B cell (primary cell): ENCODE results near the gene FKBP14. TPM values are rescaled to one million over a fixed set of nuclear protein-coding genes. Genes with fewer than 3 reads are reported as not detected.

Source experiments
- ATAC-seq: fragments of 200-7000 bp; cut with Tn5 transposase; one replicate; pipeline ENCODE4 v1.10.0; 2021; ENCODE audit warnings: low read depth, mild to moderate bottlenecking, moderate number of reproducible peaks, moderate library complexity
- CTCF ChIA-PET: fragments of 350-600 bp; sonication (Branson Sonifier 250); formaldehyde crosslinking; loops from one replicate; lab custom pipeline; 2021; ENCODE audit warnings: antibody characterized with exemption, inconsistent platforms; lab: Charles Lee
- POLR2A ChIA-PET: fragments of 350-600 bp; sonication (Branson Sonifier 250); formaldehyde crosslinking; loops from one replicate; lab custom pipeline; 2021; ENCODE audit warnings: antibody characterized with exemption; lab: Charles Lee
- DNase-seq: peaks from one replicate; pipeline ENCODE4 v3.0.0; 2013
- H2AFZ ChIP-seq: 2 replicates; pipeline ENCODE4 v1.6.1; 2012; ENCODE audit warnings: mild to moderate bottlenecking, low read depth, low read length; ENCODE audit not compliant: insufficient read depth, poor library complexity, severe bottlenecking
- H3K27ac ChIP-seq, 2 donors: 1 replicate in 1 of 2; 2 replicates in 1 of 2; pipeline ENCODE4 v1.5.1; 2012 to 2013; ENCODE audit warnings: low read length in 2 of 2, mild to moderate bottlenecking in 2 of 2, moderate library complexity in 1 of 2
- H3K27me3 ChIP-seq, 4 experiments: fragments of 200-600 bp in 1 of 4; sonication (generic) in 1 of 4; replicated peaks in 1 of 4; 1 replicate in 2 of 4; 2 replicates in 2 of 4; pipeline versions ENCODE4 v1.6.1 to v1.7.0; 2013 to 2016; ENCODE audit warnings: low read length in 3 of 4, mild to moderate bottlenecking in 2 of 4, mixed read lengths in 1 of 4, moderate library complexity in 1 of 4; ENCODE audit not compliant: insufficient read depth in 4 of 4, control insufficient read depth in 3 of 4; ENCODE audit errors: control extremely low read depth in 1 of 4
- H3K36me3 ChIP-seq, 2 experiments: replicated peaks in 1 of 2; 1 replicate in 1 of 2; 2 replicates in 1 of 2; pipeline versions ENCODE4 v1.6.1 to v1.7.1; 2013; ENCODE audit warnings: low read length in 1 of 2; ENCODE audit not compliant: insufficient read depth in 2 of 2, control insufficient read depth in 1 of 2; ENCODE audit errors: control extremely low read depth in 1 of 2, extremely low read depth in 1 of 2
- H3K4me1 ChIP-seq, 2 donors: fragments of 200-600 bp in 1 of 2; sonication (generic) in 1 of 2; 1 replicate in 1 of 2; 2 replicates in 1 of 2; pipeline versions ENCODE4 v1.5.1 to v1.6.1; 2013 to 2017; ENCODE audit warnings: low read length in 2 of 2; ENCODE audit not compliant: control insufficient read depth in 2 of 2, insufficient read depth in 2 of 2
- H3K4me2 ChIP-seq: replicated peaks from 2 replicates; pipeline ENCODE3; 2012; ENCODE audit warnings: mild to moderate bottlenecking, low read depth, low read length; ENCODE audit not compliant: poor library complexity, severe bottlenecking
- H3K4me3 ChIP-seq, 5 experiments: fragments of 200-600 bp in 1 of 5; sonication (generic) in 1 of 5; 1 replicate in 3 of 5; 2 replicates in 2 of 5; pipeline versions ENCODE4 v1.5.1 to v1.7.0; 2011 to 2016; ENCODE audit warnings: low read length in 4 of 5, mild to moderate bottlenecking in 4 of 5, low read depth in 2 of 5, control low read depth in 1 of 5, moderate library complexity in 1 of 5; ENCODE audit not compliant: insufficient read depth in 1 of 5; ENCODE audit errors: control extremely low read depth in 1 of 5, extremely low read depth in 1 of 5
- H3K79me2 ChIP-seq: fragments of 200-600 bp; sonication (generic); one replicate; pipeline ENCODE4 v1.6.0; 2016; ENCODE audit warnings: low read length; ENCODE audit not compliant: control insufficient read depth, insufficient read depth
- H3K9ac ChIP-seq: fragments of 200-600 bp; sonication (generic); 2 replicates; pipeline ENCODE4 v1.6.1; 2017; ENCODE audit warnings: mild to moderate bottlenecking, low read length, moderate library complexity
- H3K9me3 ChIP-seq, 3 donors: one replicate each; pipeline versions ENCODE4 v1.6.1 to v1.7.1; 2013; ENCODE audit warnings: low read length in 2 of 3; ENCODE audit not compliant: control insufficient read depth in 2 of 3, insufficient read depth in 1 of 3; ENCODE audit errors: control extremely low read depth in 1 of 3
- H4K20me1 ChIP-seq: 2 replicates; pipeline ENCODE4 v1.6.0; 2012; ENCODE audit warnings: mild to moderate bottlenecking, low read length; ENCODE audit not compliant: insufficient read depth, control insufficient read depth, poor library complexity, severe bottlenecking
- H3K27ac Mint-ChIP-seq: one replicate; pipeline ENCODE4 v1.8.0; 2021; ENCODE audit warnings: mixed read lengths
- H3K27me3 Mint-ChIP-seq: one replicate; pipeline ENCODE4 v1.8.0; 2021; ENCODE audit warnings: mixed read lengths
- H3K4me1 Mint-ChIP-seq: one replicate; pipeline ENCODE4 v1.8.0; 2021; ENCODE audit warnings: mixed read lengths
- H3K4me3 Mint-ChIP-seq: one replicate; pipeline ENCODE4 v1.8.0; 2021; ENCODE audit warnings: mixed read lengths
- H3K9me3 Mint-ChIP-seq: one replicate; pipeline ENCODE4 v1.8.0; 2022; ENCODE audit warnings: mixed read lengths; ENCODE audit not compliant: insufficient read depth
- CTCF ChIP-seq: fragments of 200-600 bp; IDR thresholded peaks from one replicate; pipeline ENCODE4 v1.8.0; 2022; ENCODE audit warnings: antibody characterized with exemption, mild to moderate bottlenecking
- EZH2 ChIP-seq: IDR thresholded peaks from 2 replicates; pipeline ENCODE4 v1.6.1; 2012; ENCODE audit warnings: borderline replicate concordance, low read depth, mild to moderate bottlenecking, moderate library complexity, low read length; ENCODE audit not compliant: insufficient read depth, poor library complexity, severe bottlenecking
- WGBS: methylation state at CpG from one replicate; pipeline ENCODE4 v1.1.5; 2013; ENCODE audit warnings: missing lambda C conversion rate; ENCODE audit not compliant: insufficient coverage; 5-methylcytosine and 5-hydroxymethylcytosine counted together
- intact Hi-C: fragments of 100-400 bp; cut with micrococcal nuclease; formaldehyde crosslinking; loops from one replicate; pipeline ENCODE4 v1.10.0; 2022
- polyA plus RNA-seq: library from polyadenylated mRNA; depleted of rRNA; stranded (reverse); fragments of >200 nt; gene quantifications from 2 replicates; pipeline ENCODE4 v1.2.3, GENCODE V29; 2012
- total RNA-seq, 2 donors: library from RNA; stranded (reverse); fragments of 120-200 nt in 1 of 2; gene quantifications; 1 replicate in 1 of 2; 2 replicates in 1 of 2; pipeline versions ENCODE4 v1.2.3 to v1.2.4, GENCODE V29; 2013 to 2022

FKBP14 gene
- total and polyA plus RNA-seq, 2 donors (not counting 1 experiment from before 2014, with no cell fraction given) = 2.8 to 4.2 TPM

- peaks cover 3 to 12% of the 10 kb centered on the region in 2 experiments for H3K36me3 ChIP-seq
- Mint-ChIP-seq H3K4me3 (no peak overlapping the region), H3K4me1 (peaks cover 25% of the 10 kb centered on the region), H3K27ac (no peak overlapping the region), H3K27me3 (no peaks in the 10 kb centered on the region), H3K9me3 (no peaks in the 10 kb centered on the region)
- peaks cover 41% of the 10 kb centered on the region for H4K20me1 ChIP-seq
- no peak overlapping the region for H3K4me3 ChIP-seq
- H3K4me1 ChIP-seq = no peaks in the 10 kb centered on the region
- no peak overlapping the region for H3K27ac ChIP-seq
- no peak overlapping the region for H3K4me2 ChIP-seq
- no peak for ATAC-seq
- H3K27me3 ChIP-seq = no peaks in the 10 kb centered on the region
- H3K9me3 ChIP-seq = no peaks in the 10 kb centered on the region
- no peak overlapping the region for H2AFZ ChIP-seq
- ChIA-PET POLR2A (no interaction called here), CTCF (interaction anchor here (1.1 to 1.7 kb wide), 2 partner anchors 13 to 93 kb away, joined by 3 to 7 read pairs; no protein-coding TSS in a partner anchor)
- 98% methylated on average over 10 of the region's 12 CpGs for WGBS
- no peak for TF ChIP-seq CTCF
- TF ChIP-seq EZH2 = no peak
- H3K9ac ChIP-seq = no peak overlapping the region
- DNase-seq = no peak
- intact Hi-C loops = no loop called here
- H3K79me2 ChIP-seq = peaks cover 28% of the 10 kb centered on the region
Measured at GRCh38 chr7:29968683-29969395, 57.7 kb downstream of the FKBP14 start.

- no peaks in the 10 kb centered on the region for H3K9me3 Mint-ChIP-seq
- no peak overlapping the region for H3K4me3 ChIP-seq
- H3K36me3 ChIP-seq = peaks cover 3 to 17% of the 10 kb centered on the region in 2 experiments
- WGBS = 96% methylated on average over 3 of the region's 3 CpGs
- no peaks in the 10 kb centered on the region for H3K27me3 Mint-ChIP-seq
- H3K4me2 ChIP-seq = no peak overlapping the region
- no peak overlapping the region for H3K9ac ChIP-seq
- DNase-seq (no peak), ATAC-seq (no peak)
- no peak overlapping the region for H2AFZ ChIP-seq
- intact Hi-C loops = no loop called here
- POLR2A ChIA-PET = no interaction called here
- H3K4me1 Mint-ChIP-seq = peaks cover 6% of the 10 kb centered on the region
- no peak overlapping the region for H3K27ac ChIP-seq
- H3K27me3 ChIP-seq = no peaks in the 10 kb centered on the region
- H3K79me2 ChIP-seq = peaks cover 10% of the 10 kb centered on the region
- no peak overlapping the region for H3K27ac Mint-ChIP-seq
- H4K20me1 ChIP-seq = peaks cover 11% of the 10 kb centered on the region
- CTCF ChIA-PET = no interaction called here
- H3K9me3 ChIP-seq = no peaks in the 10 kb centered on the region
- no peaks in the 10 kb centered on the region for H3K4me1 ChIP-seq
- no peak overlapping the region for H3K4me3 Mint-ChIP-seq
- no peak for TF ChIP-seq CTCF
Measured at GRCh38 chr7:29965030-29965429, 61.5 kb downstream of the FKBP14 start.
